HepG2 (cell line): Measurements from ENCODE around the gene CROCC.

ENCODE experiments used
- GABPA ChIP-seq, 2 experiments: IDR thresholded peaks; 2 replicates each; pipeline ENCODE4 v1.6.1; 2011 to 2016; ENCODE audit warnings: low read depth in 2 of 2, low read length in 1 of 2, missing biosample characterization in 1 of 2, missing genetic modification characterization in 1 of 2
- RFX3 ChIP-seq: IDR thresholded peaks from 2 replicates; pipeline ENCODE4 v1.6.1; 2016; ENCODE audit warnings: missing biosample characterization, missing genetic modification reagents
- ZFP41 ChIP-seq: sonication (generic); formaldehyde crosslinking; IDR thresholded peaks from 2 replicates; pipeline ENCODE4 v1.4.0; 2020; ENCODE audit warnings: mild to moderate bottlenecking, missing genetic modification reagents, borderline replicate concordance
- ZKSCAN8 ChIP-seq: IDR thresholded peaks from 2 replicates; pipeline ENCODE4 v1.6.1; 2016; ENCODE audit warnings: borderline replicate concordance, missing genetic modification reagents, missing compliant biosample characterization
- TF ChIP-seq, protein P1 (sequence below): fragments of 450-650 bp; IDR thresholded peaks from 2 replicates; pipeline ENCODE4 v1.6.1; 2017
- TF ChIP-seq, protein P2 (sequence below): sonication (generic); formaldehyde crosslinking; IDR thresholded peaks from 2 replicates; pipeline ENCODE4 v1.5.0; 2020; ENCODE audit warnings: mild to moderate bottlenecking, missing genetic modification reagents, moderate library complexity
- TF ChIP-seq, protein P3 (sequence below), 2 experiments: IDR thresholded peaks; 2 replicates each; pipeline ENCODE4 v1.6.1; 2011 to 2012; ENCODE audit warnings: low read length in 2 of 2, borderline replicate concordance in 1 of 2, low read depth in 1 of 2, mild to moderate bottlenecking in 1 of 2, moderate library complexity in 1 of 2
- TF ChIP-seq, protein P4 (sequence below): IDR thresholded peaks from 2 replicates; pipeline ENCODE4 v1.6.1; 2016; ENCODE audit warnings: missing compliant biosample characterization, missing genetic modification reagents, borderline replicate concordance
- TF ChIP-seq, protein P5 (sequence below): sonication (generic); formaldehyde crosslinking; IDR thresholded peaks from 2 replicates; pipeline ENCODE4 v1.8.1; 2022; ENCODE audit warnings: mild to moderate bottlenecking, missing genetic modification reagents

DNA sequence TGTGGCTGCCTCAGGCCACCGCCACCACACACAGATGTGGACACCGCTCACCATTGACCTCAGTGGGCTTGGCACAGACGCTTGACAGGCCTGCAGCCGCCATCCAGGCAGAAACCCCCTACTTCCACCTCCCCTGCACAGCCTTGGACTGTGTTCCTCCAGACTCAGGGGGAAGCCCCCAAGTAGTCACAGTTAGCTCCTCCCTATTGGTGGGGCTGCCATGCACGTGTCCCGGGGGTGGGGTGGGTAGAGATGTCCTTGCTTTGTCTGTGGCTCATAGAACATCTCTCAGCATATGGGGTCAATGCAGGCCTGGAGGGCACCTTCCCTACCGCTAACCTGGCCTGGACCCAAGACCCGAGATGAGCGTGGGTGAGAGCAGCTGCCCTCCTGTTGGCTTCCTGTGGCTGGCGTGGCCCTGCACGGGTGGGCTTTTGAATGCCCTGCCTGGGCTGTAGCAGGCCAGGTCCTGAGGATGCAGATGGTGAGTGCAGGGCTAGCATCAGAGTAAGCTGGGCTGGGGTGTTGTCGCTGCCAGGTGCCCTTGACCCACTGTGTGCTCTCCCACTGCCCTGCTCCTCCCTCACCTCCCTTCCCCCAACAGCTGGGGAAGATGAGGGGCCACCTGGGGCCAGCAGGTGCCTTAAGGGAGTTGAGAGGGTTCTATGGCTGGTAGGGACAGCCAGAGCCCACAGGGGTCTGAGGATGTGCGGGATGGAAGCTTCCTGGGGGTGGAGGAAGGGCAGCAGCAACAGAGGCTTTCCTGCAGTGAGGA is 6.2 kb downstream of the CROCC start:
- TF ChIP-seq, protein P1, sequence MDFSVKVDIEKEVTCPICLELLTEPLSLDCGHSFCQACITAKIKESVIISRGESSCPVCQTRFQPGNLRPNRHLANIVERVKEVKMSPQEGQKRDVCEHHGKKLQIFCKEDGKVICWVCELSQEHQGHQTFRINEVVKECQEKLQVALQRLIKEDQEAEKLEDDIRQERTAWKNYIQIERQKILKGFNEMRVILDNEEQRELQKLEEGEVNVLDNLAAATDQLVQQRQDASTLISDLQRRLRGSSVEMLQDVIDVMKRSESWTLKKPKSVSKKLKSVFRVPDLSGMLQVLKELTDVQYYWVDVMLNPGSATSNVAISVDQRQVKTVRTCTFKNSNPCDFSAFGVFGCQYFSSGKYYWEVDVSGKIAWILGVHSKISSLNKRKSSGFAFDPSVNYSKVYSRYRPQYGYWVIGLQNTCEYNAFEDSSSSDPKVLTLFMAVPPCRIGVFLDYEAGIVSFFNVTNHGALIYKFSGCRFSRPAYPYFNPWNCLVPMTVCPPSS = no peak
- TF ChIP-seq, protein P2, sequence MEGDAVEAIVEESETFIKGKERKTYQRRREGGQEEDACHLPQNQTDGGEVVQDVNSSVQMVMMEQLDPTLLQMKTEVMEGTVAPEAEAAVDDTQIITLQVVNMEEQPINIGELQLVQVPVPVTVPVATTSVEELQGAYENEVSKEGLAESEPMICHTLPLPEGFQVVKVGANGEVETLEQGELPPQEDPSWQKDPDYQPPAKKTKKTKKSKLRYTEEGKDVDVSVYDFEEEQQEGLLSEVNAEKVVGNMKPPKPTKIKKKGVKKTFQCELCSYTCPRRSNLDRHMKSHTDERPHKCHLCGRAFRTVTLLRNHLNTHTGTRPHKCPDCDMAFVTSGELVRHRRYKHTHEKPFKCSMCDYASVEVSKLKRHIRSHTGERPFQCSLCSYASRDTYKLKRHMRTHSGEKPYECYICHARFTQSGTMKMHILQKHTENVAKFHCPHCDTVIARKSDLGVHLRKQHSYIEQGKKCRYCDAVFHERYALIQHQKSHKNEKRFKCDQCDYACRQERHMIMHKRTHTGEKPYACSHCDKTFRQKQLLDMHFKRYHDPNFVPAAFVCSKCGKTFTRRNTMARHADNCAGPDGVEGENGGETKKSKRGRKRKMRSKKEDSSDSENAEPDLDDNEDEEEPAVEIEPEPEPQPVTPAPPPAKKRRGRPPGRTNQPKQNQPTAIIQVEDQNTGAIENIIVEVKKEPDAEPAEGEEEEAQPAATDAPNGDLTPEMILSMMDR (CRISPR knock-in tag) = no peak
- TF ChIP-seq ZFP41 (CRISPR knock-in tag) (no peak), RFX3 (CRISPR knock-in tag) (no peak), ZKSCAN8 (no peak), GABPA (IDR thresholded peaks at IDR 0.05; ENCODE audit: low read depth, low read length) (no peak), GABPA (CRISPR knock-in tag; IDR thresholded peaks at IDR 0.05; ENCODE audit: low read depth) (no peak)
- TF ChIP-seq, protein P3, sequence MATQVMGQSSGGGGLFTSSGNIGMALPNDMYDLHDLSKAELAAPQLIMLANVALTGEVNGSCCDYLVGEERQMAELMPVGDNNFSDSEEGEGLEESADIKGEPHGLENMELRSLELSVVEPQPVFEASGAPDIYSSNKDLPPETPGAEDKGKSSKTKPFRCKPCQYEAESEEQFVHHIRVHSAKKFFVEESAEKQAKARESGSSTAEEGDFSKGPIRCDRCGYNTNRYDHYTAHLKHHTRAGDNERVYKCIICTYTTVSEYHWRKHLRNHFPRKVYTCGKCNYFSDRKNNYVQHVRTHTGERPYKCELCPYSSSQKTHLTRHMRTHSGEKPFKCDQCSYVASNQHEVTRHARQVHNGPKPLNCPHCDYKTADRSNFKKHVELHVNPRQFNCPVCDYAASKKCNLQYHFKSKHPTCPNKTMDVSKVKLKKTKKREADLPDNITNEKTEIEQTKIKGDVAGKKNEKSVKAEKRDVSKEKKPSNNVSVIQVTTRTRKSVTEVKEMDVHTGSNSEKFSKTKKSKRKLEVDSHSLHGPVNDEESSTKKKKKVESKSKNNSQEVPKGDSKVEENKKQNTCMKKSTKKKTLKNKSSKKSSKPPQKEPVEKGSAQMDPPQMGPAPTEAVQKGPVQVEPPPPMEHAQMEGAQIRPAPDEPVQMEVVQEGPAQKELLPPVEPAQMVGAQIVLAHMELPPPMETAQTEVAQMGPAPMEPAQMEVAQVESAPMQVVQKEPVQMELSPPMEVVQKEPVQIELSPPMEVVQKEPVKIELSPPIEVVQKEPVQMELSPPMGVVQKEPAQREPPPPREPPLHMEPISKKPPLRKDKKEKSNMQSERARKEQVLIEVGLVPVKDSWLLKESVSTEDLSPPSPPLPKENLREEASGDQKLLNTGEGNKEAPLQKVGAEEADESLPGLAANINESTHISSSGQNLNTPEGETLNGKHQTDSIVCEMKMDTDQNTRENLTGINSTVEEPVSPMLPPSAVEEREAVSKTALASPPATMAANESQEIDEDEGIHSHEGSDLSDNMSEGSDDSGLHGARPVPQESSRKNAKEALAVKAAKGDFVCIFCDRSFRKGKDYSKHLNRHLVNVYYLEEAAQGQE (IDR thresholded peaks at IDR 0.05; ENCODE audit: borderline replicate concordance in 1 of 2, low read depth in 1 of 2, low read length in 2 of 2) = no peak
- TF ChIP-seq, protein P4, sequence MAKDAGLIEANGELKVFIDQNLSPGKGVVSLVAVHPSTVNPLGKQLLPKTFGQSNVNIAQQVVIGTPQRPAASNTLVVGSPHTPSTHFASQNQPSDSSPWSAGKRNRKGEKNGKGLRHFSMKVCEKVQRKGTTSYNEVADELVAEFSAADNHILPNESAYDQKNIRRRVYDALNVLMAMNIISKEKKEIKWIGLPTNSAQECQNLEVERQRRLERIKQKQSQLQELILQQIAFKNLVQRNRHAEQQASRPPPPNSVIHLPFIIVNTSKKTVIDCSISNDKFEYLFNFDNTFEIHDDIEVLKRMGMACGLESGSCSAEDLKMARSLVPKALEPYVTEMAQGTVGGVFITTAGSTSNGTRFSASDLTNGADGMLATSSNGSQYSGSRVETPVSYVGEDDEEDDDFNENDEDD (CRISPR knock-in tag) = no peak
- TF ChIP-seq, protein P5, sequence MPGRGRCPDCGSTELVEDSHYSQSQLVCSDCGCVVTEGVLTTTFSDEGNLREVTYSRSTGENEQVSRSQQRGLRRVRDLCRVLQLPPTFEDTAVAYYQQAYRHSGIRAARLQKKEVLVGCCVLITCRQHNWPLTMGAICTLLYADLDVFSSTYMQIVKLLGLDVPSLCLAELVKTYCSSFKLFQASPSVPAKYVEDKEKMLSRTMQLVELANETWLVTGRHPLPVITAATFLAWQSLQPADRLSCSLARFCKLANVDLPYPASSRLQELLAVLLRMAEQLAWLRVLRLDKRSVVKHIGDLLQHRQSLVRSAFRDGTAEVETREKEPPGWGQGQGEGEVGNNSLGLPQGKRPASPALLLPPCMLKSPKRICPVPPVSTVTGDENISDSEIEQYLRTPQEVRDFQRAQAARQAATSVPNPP = no peak
